HPDE6-E6E7 (cell line): ENCODE measurements around the gene CHRND.

Experiments used
- DNase-seq: peaks from one replicate; pipeline ENCODE4 v3.0.0; 2011; ENCODE audit warnings: missing footprints; ENCODE audit errors: extremely low spot score

Gene CHRND

DNA sequence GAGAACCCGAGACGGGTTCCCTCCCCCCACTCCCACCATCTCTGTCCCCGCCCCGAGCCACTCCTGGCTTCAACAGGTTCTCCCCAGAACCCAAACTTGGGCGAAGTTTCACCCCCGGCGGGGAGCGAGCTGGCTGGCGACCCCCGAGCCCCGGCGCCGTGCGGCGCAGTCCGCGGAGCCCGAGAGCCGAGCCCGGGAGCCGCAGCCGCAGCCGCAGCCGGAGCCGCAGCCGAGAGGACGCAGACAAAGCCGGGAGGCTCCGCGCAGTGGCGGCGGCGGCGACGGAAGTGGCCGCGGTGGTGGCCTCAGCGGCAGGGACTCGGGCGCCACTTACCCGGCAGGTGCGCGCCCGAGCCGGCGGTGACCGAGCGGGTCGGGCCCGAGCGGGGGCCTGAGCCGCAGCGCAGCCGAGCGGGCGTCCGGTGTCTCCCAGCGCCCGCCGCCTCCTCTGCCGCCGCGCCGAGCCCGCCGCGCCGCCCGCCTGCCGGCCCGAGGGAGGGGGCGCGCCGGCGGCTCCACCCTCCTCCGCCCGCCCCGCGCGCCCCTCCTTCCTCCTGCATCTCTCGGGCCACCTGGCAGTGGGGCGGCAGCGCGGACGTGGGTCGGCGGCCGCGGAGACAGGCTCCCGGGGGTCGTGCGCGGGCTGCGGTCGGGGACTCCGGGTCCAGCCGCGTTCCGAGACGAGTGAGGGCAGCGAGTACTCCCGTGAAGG lies 38.4 kb upstream of the CHRND start, which contains the start of gene ECEL1:
TSS of gene ECEL1 (minus strand) at position 450 of the 712 bp plus-strand sequence. CDS start 1,181 bp downstream, outside the sequence.
- DNase-seq, result no peak

DNA sequence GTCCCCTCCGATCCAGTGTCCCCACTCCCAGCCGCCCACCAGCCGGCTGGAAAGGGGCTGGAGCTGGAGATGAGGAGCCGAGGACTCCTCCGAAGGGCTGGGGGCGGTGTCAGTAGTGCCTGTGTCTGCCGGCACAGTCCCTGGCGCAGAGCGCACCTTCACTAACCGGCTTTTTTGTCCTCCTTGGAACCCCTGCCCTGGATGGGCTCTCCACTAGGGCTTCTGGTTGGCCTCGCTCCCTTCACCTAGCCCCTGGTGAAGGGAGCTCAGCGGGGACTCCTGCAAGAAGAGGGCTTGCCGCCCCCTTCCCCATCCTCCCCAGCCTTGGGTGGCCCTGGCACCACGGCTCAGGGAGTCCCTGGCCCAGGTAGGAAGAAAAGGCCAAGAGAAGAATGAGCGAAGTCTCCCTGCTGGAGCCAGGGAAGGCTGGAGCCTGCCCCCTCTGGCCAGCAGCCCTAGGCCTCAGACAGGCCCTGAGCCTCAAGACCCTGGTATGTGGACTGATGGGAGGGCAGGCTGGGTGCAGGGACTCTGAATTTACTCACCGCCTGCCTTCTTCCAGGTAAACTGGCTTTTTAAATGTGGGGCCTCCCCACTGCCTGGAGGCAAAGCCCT lies 37.8 kb upstream of the CHRND start:
- no peak for DNase-seq

DNA sequence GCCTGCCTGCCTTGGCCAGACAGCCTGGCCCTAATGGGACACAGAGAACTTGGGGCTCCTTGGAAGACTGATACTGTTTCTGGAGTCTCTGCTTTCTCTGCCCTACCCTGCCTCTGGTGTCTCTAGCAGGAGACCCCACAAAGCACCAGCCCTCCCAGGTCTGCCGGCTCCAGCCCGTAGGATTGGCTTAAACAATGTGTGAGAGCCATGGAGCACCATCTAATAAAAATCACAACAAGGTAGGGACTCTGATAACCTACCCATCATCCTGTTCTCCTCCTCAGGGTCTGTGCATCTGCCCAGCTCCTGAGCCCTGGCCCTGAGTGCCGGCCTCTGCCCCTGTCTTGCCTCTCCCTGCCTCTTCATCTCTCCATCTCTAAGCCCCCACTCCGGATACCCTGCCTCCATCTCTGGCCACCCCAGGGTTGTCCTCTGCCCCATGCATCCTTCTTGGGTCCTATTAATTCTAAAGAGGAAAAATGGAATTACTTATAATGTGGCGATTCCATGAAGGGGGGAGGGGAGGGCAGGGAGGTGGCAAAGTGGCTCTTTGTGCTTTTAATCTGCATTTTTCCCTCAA lies 37.1 kb upstream of the CHRND start:
- no peak for DNase-seq

DNA sequence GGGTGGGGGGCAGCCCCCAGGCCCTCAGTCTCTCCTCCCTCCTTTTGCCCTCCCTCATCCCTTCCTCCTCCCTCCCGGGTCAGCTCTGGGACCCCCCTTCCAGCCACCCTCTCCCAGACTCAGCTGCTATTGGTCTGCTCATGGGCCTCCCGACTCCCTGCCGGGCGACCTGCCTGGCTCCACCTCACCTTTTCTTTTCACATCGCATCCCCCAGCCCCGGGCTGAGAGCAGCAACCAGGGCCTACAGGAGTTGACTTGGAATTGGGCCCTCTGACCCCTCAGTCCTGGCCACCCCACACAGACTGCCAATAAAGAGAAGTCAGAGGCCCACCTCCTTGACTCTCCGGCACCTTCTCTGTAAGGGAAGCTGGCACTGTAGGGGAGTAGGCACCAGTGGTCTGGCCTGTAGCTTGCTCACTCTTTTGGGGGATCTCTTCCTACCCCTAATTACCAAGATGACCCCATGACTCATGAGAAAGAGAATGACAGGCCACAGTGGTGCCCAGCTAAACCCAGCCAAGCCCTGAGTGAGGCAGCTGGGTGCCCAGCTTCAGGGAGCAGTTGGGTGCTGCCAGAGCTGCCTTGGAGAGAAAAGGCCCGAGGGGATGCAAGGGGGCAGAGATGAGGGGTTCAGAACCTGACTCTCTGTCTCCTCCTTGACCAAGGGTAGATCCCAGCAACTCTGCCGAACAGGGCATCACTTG lies 36.3 kb upstream of the CHRND start:
- DNase-seq, result no peak

DNA sequence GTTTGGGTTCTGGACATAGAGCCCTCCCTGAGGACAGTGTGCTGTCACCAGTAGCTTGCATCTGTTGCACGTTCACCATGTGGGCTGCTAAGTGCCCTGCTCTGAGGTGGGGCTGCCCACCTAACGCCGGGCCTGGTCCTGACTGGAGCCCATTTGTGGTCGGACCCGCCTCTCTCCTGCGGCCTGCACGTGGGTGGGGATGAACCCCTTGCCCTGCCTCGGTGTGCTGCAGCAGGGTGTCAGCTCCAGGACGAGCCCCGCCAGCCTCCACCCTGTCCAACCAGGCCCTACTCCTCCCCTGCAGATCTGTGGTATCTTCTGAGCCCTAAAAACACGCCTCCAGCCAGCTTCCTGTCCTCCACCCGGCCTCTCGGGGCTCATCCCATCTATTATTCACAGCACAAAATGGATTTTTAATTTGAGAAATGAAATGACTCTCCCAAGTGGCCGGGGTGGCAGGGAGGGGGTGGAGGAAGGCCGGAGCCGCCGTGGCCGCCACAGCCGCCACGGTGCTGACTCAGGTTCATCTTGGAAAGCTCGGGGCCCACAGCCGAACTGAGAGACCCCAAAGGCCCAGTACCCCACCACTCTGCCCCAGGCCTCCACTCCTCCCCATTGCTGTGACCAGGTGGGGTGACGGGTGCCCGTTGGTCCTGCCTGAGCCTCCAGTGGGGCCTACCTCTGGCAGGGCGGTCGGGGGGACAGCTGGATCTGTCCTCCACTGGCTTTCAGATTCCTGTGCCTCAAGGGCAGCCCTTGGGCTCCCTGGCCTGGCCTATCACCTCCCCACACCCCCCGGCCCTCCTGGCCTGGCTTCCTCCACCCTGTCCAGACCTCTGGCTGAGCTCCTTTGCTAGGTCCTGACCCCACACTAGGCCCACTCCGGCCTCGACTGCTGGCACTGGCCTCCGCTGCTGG lies 35.5 kb upstream of the CHRND start:
- DNase-seq, result no peak

DNA sequence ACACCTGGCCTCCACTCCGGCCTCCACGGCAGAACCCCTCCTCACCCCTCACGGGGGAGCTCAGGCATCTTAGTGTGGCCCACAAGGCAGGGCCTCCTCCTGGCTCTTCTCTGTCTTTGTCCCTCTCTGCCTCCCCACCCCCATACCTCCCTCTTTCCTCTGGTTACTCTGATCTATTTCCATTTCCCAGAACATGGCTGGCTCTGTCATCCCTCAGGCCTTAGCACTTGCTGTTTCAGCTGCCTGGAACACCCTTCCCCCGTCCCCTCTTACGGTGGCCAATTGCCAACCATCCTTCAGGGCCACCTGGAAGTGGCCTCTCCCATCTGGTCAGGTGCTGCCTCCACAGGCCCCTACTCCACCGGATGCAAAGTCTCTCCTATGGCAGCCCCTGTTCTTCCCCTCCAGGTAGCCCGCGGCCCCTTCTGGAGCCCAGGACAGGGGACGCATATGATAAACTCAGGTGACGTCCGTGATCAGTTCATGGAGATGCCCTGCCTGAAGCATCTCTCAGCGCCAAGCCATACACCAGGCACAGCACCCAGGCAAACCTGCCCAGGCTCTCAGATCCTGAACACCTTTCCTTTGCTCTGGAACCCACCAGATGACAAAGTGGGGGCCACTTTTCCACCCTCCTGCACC lies 34.7 kb upstream of the CHRND start:
- DNase-seq, result no peak

DNA sequence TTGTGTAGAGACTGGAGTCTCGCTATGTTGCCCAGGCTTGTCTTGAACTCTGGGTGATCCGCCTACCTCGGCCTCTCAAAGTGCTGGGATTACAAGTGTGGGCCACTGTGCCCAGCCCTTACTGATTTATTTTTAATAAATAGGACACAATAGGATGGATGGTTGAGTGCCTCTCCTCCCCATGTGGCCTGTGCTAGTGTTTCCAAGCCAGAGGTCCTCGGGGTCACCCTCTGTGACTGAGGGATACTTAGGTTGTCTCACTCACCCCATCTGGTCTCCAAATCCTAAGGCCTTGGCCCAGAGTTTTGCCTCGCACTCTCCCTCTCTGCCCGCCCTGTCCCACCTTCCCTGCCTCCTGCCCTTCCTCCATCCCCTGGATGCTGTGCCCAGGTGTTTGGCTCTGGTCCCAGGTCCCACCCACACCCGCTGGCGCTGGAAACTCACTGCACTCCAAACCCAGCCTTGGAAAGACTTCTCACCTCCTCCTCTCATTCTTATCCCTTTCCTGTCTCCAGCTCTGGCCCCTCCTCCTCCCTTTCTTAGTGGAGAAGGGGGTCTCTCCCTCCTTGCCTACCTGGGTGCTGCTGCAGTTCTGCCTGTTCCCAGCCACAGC lies 33.6 kb upstream of the CHRND start:
- no peak for DNase-seq

DNA sequence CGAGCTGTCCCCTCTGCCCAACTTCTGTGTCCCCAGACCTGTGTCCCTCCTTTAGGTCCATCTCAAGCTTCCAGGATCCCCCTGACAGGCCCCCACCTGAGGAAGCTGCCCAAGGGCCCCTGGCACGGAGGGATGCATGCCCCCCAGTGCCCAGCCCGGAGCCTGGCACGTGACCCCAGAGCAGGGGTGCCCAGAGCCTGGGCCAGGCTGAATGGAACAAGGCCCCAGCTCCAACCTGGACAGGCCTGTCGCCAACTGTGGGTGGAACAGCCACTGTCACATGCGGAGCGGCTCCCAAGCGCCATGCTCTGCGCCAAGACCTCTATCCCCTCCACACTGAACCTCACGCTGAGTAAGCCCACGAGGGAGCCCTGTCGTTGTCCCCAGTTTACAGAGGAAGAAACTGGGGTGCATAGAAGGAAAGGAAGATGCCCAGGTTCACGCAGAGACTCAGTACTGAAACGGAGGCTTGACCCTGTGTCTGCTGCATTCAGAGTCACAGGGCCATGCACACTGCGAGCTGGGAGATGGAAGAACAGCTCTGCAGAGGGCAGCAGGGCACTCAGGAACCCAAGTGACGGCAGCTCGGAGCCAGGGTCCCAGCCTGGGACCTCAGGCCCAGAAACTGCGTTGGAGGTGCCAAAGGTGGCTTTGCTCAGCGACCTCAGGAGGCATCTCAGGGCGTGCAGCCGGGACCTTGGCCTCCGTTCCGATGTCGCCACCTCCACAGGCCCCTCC lies 32.8 kb upstream of the CHRND start:
- no peak for DNase-seq

DNA sequence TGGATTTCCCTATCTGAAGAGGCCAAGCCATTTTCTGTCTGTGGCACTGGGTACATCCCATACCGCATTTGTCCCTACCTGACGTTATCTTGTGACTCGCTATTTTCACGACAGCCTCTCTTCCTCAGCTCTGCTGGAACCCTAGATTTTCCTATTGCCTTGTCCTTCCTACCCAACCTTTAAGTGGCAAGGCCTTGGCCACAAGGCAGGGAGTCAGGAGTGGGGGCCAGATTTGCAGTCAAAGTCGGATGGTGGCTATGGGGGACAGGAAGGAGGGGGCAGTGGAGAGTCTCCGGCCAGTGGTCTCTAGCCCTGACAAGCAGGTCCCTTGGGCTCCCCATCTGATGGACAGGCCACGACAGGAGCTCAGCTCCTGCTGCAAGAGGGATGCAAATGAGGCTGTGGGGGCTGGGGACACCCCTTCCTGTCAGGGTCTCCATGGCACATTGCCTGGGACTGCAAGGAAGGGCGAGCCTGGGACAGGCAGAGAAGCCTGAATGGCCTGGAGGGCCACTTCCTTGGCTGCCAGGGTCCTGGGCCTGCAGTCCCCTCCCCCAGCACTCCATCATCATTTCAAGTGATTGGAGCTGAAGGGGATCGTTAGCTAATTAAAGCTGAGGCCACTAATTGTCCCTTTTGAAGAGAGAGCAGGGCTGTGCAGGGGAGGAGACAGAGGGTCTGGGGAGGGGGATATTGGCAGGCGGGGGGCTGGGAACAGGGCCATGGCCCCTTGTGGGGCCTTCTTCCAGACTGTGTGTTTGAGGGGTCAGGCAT lies 32.1 kb upstream of the CHRND start:
- no peak for DNase-seq

DNA sequence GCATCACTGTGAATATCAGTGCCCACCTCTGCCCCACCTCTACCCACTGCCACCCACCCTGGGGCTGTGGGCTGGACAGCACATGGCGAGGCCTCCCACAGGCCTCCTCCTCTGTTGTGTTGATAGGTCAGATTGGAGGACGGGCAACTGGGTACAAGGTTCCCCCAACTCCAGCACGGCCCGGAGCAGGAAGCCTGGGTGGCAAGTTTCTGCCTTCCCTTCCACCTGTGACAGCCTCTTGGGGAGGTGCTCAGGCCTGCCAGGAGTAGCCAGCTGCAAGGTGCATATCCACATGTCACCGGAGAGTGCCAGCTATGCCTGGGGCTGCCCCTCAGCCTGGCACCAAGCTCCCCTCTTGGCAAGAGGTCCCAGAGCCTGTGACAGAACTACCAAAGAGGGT lies 31.4 kb upstream of the CHRND start:
- DNase-seq, result no peak

DNA sequence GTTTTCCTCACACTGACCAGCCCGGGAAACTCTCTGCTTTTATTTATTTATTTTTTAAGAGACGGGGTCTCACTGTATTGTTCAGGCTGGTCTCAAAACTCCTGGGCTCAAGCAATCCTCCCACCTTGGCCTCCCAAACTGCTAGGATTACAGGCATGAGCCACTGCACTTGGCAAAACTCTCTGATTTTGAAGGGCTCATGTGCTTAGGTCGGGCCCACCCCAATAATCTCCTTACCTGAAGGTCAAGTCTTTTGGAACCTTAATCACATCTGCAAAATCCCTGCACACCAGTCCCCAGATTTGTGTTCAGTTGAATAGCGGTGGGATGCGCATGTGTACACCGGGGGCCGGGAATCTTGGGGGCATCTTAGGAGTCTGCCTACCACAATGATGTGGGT lies 30.7 kb upstream of the CHRND start:
- DNase-seq, result no peak

DNA sequence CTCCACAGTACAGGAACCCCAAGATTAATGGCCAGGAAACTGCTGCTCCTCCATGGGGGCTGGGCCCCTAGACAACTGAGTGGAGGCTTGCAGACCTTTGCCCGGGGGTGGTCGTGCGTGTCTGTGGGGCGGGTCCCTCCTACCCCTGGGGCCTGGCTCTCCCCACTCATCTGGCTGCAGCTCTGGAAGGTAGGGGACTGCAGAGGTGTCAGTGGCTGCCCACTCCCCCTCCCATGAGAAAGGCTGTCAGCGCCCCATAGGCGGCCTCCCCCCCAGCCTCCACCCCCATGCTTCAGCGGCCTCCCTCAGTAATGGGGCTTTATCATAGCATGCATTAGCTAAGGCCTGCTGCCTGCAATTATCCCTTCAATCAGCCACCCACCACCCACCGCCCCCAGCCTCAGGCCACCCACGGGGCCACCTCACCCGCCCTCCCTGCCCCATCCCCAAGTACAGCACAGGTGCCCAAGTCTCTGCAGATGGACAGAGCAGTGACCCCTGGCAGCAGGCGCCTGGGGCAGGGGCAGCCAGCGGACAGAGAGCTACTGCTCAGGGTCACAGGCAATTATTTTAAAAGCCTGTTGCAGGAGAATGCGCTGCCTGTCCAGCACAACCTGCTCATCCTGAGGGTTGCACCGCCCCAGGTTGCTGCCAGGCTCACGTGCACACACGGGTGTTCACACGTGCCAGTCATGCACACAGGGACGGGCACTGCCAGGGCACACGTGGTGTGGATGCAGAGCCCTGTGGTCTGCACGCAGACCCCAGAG lies 29.3 kb upstream of the CHRND start:
- no peak for DNase-seq

DNA sequence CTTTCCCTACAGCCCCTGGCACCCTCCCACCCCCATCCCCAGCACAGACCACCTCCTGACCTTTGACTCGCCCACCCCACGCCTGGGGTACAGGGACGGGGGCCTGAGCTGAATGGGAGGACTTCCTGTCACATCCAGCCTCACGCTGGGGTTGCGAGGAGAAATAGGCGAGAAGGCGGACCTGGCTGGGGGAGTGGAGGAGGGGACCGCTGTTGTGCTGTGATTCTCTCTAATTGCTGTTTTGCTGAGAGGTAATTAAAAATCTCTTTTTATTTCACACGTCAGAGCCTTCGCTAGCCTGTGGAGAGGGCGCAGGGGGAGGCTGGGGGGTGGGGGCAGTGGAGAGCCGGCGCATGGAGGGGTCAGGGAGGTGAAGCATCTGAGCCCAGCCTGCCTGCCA lies 28.6 kb upstream of the CHRND start:
- DNase-seq, result no peak

DNA sequence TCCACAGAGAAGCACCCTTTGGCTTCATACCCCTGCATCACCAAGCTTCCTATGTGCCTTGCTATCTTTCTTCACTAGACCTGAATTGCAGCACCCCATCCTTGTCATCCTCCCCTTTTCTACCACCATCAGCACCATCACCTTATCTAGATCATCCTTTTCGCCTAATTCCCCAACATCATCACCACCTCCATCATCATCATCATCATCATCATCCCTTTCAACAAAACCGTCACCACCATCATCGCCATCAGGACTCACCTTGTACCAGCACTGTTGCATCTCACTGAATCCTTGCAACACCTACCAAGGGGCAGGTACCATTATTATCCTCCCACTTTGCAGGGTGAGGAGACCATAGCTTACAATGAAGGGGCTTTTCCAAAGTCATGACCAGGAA lies 27.5 kb upstream of the CHRND start:
- no peak for DNase-seq

DNA sequence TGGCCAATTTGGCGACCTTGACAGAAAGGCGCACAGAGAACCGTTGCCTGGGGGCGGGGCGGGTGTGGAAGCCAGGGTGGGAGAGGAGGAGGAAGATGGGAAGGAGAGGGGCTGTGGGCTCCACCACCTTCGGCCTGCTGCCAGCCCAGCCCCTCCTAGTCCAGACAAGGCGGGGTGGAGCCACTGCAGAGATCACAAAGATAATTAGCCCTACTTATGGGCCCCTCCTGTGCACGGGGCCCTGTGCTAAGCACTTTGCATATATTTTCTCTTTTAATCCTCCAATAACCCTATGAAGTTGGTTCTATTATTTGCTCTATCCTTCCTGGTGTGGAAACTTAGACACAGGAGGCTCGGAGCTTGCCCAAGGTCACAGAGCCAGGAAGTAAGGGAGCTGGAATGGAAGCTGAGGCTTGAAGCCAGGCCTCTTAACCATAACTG lies 24.6 kb upstream of the CHRND start:
- no peak for DNase-seq

DNA sequence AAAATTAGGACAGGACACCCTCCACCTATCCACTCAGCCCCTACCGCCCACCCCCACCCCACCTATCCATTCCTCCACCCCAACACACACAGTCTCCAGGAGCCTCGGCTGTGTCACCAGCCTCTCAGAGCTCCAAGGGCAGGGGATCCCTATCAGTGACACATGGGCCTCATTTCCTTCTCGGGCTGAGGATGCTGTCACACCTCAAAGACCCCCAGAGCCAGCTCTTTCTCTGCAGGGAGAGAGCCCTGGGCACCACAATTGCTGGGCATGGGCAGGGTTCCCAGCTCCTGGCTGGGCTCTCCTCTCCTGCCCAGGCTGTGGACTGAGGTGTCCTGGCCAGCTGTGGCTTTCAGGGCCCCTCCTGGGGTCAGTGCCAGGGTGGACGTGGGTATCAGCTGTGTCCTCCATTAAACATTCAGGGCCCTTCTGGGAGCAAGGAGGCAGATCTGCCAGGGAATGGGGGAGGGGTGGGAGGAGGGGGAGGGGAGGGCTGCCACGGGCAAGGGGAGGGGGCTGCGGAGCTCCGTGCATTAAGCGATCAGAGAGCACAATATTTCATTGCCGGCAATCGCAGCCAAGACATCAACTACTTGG lies 24.1 kb upstream of the CHRND start:
- no peak for DNase-seq

DNA sequence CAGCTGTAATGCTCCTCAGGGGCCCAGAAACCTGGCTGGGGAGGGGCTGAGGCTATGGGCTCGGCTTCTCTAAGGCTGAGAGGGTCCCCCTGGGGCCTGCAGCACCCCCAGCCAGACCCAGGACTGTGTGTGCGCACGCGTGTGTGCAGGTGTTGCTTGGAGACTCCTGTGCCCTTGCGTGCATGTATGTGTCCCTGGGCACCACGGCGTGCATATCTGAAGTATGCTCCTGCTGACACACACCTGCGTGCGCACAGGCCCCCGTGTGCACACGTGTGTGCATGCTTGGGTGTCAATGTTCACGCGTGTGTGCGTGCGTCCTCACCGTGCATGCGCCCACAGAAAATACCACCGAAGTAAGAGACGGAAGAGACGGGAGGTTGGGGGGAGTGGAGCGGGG lies 23.4 kb upstream of the CHRND start:
- no peak for DNase-seq
